ENCODE measurements around the gene KCNJ1.

GRCh38 chr11:128862406-128862805 lies 4.7 kb downstream of the KCNJ1 start:
- no peak for TF ChIP-seq CTCF (IDR thresholded peaks at IDR 0.05)
- no peak for TF ChIP-seq POLR2A (IDR thresholded peaks at IDR 0.05)

Data from right lobe of liver (tissue), 4 donors.